Glutamatergic neuron (in vitro differentiated cells): ENCODE results near the gene EIF5. TPM values are rescaled to one million over a fixed set of nuclear protein-coding genes. Genes with fewer than 3 reads are reported as not detected.

ENCODE experiments used
- DNase-seq: peaks from one replicate; pipeline ENCODE4 v3.0.0; 2022
- H3K27ac Mint-ChIP-seq: one replicate; pipeline ENCODE4 v1.8.0; 2020; ENCODE audit warnings: mild to moderate bottlenecking, mixed read lengths, inconsistent platforms; ENCODE audit not compliant: unreplicated experiment
- H3K27me3 Mint-ChIP-seq: one replicate; pipeline ENCODE4 v1.8.0; 2020; ENCODE audit warnings: mild to moderate bottlenecking, moderate library complexity, mixed read lengths, inconsistent platforms; ENCODE audit not compliant: unreplicated experiment
- H3K36me3 Mint-ChIP-seq: one replicate; pipeline ENCODE4 v1.8.0; 2020; ENCODE audit warnings: mild to moderate bottlenecking, mixed read lengths, inconsistent platforms; ENCODE audit not compliant: unreplicated experiment
- H3K4me1 Mint-ChIP-seq: one replicate; pipeline ENCODE4 v1.8.0; 2020; ENCODE audit warnings: mild to moderate bottlenecking, low read depth, mixed read lengths, inconsistent platforms; ENCODE audit not compliant: unreplicated experiment
- H3K4me3 Mint-ChIP-seq: one replicate; pipeline ENCODE4 v1.8.0; 2020; ENCODE audit warnings: mild to moderate bottlenecking, mixed read lengths, inconsistent platforms; ENCODE audit not compliant: unreplicated experiment
- H3K9me3 Mint-ChIP-seq: one replicate; pipeline ENCODE4 v1.8.0; 2020; ENCODE audit warnings: mild to moderate bottlenecking, moderate library complexity, mixed read lengths, inconsistent platforms; ENCODE audit not compliant: unreplicated experiment
- total RNA-seq: library from RNA; stranded (reverse); fragmentation: NEBNext Ultra II Directional; extraction: Animal tissue kit (Norgen Biotek cat#: 25700); gene quantifications from one replicate; pipeline ENCODE4 v1.2.1, GENCODE V29; 2021; ENCODE audit not compliant: unreplicated experiment
- TF ChIP-seq, protein P1 (sequence below): fragments of 200-600 bp; sonication (generic); IDR thresholded peaks from one replicate; pipeline ENCODE4 v1.5.0; 2021; ENCODE audit not compliant: partially characterized antibody, unreplicated experiment

EIF5 gene
- total RNA-seq, 1 donor from 2014 or later, result 232 TPM

DNA sequence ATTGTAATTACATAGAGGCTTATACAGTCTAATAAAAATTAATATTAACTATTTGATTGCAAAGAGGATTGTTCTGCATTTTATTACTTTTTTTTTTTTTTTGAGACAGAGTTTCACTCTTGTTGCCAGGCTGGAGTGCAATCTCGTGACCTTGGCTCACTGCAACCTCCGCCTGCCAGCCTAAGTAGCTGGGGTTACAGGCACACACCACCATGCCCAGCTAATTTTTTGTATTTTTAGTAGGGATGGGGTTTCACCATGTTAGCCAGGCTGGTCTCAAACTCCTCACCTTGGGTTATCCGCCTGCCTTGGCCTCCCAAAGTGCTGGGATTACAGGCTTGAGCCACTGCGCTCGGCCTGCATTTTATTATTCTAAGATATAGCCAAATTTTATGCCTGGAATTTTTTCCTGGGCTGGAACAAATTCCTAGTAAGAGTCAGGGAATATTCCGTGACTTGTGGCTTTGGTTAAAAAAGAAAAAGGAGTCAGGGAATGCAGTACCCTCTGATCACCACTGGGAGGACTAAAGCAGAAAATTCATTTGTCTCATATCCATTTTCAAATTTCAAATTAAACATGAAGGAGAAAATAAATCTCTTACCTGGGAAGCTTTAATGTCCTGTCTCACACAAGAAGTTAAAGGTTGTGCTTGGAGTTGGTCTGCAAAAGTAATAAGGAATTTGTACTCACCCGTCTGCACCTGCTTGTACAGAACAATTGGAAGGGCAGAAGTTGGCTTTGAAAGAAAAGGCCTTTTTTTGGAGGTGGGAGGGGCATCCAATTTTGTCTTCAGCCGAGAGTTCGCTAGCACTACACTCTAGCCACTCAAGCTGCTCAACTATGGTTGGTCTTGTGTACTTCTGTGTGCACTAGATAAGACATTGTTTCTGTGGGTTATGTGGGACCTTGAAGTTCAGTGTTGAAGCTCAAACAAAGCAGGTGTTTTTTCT is 59.9 kb downstream of the EIF5 start:
- Mint-ChIP-seq H3K4me1 (peaks cover 19% of the 10 kb centered on the region), H3K4me3 (no peak overlapping the region), H3K9me3 (no peaks in the 10 kb centered on the region), H3K27me3 (no peaks in the 10 kb centered on the region), H3K36me3 (no peaks in the 10 kb centered on the region), H3K27ac (no peak overlapping the region)
- TF ChIP-seq, protein P1, sequence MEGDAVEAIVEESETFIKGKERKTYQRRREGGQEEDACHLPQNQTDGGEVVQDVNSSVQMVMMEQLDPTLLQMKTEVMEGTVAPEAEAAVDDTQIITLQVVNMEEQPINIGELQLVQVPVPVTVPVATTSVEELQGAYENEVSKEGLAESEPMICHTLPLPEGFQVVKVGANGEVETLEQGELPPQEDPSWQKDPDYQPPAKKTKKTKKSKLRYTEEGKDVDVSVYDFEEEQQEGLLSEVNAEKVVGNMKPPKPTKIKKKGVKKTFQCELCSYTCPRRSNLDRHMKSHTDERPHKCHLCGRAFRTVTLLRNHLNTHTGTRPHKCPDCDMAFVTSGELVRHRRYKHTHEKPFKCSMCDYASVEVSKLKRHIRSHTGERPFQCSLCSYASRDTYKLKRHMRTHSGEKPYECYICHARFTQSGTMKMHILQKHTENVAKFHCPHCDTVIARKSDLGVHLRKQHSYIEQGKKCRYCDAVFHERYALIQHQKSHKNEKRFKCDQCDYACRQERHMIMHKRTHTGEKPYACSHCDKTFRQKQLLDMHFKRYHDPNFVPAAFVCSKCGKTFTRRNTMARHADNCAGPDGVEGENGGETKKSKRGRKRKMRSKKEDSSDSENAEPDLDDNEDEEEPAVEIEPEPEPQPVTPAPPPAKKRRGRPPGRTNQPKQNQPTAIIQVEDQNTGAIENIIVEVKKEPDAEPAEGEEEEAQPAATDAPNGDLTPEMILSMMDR, result peak; percentile 95
- no peak for DNase-seq

Other genes with a start within 250 kb of the EIF5 start
- 0.81 TPM for gene EXOC3L4, start 239.5 kb upstream of the EIF5 start, total RNA-seq
- gene TNFAIP2, start 210.8 kb upstream of the EIF5 start, total RNA-seq, result 4.3 TPM
- gene MARK3, start 51.2 kb downstream of the EIF5 start, total RNA-seq, result 110 TPM
- 2,561 TPM for gene CKB, start 188.6 kb downstream of the EIF5 start, total RNA-seq
- 7.8 TPM for gene TRMT61A, start 195.0 kb downstream of the EIF5 start, total RNA-seq
- 34.4 TPM for gene BAG5, start 228.4 kb downstream of the EIF5 start, total RNA-seq
- gene COA8, start 228.7 kb downstream of the EIF5 start, total RNA-seq, result 54.9 TPM